ENCODE measurements around the gene LRRK1. TPM values are rescaled to one million over a fixed set of nuclear protein-coding genes. Genes with fewer than 3 reads are reported as not detected.

Gene LRRK1
- polyA plus RNA-seq, 2 of the 4 experiments (the other 2 are of a cell fraction) = 12.2 to 17.7 TPM

DNA sequence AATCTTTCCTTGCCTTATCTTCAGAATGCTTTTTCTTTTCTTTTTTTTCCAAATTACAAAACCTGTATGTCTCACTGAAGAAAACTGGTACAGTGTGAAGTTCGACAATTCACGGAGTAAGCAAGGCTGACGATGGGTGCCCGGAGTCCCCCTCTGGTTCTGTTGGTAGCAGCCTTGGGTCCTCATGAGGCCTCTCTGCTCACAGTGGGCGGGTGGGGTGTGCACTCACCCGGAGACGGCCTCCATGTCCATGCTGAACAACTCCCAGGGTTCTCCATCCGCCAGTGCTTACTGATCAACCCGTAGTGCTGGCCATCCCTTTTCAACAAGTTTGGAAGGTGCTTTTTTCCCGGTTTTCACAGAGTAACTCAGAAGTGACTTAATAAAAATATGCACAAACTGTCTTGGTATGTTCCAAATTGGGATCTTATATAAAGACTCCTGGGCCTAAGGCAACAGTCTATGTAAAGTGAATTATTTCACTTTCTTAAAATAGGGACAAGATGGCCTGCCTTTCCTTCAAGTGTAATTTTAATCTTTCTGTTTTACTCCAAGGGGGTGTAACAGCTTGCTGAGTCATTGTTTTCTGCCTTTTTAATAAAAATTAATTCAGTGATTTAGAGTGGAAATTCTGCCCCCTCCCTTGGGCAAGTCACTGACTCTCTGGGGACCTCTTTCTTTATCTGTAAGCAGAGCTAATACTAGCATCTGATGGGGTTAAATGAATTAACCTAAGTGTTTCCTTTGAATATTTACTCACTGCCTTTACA lies 23.7 kb downstream of the LRRK1 start:
- Histone ChIP-seq H3K4me3 (no peak overlapping the region), H3K4me2 (no peak overlapping the region), H3K4me1 (peaks cover 12% of the 10 kb centered on the region; the same call in 2 of the 3 replicates), H3K9me3 (no peaks in the 10 kb centered on the region), H3K27ac (peak overlapping the region in 1 of 2 experiments; percentile 66; a peak in 3 of 6 replicates)
- DNase-seq (ENCODE audit: low read depth in 1 of 2, low spot score in 1 of 2) (no peak), ATAC-seq (no peak; a peak in 1 of 6 replicates), FAIRE-seq (no peak)
- POLR2A ChIA-PET = interaction anchor here (1.0 to 1.1 kb wide), 2 partner anchors 16 to 24 kb away, joined by 3 to 5 read pairs; partner anchors contain the start of gene LRRK1
- CTCF ChIA-PET = interaction anchor here (0.6 to 5.1 kb wide), 10 partner anchors 14 to 65 kb away, joined by 3 to 39 read pairs (median 4); partner anchors contain the start of gene LRRK1
- 90% methylated on average over 10 of the region's 10 CpGs for WGBS (ENCODE audit: missing lambda C conversion rate)
- TF ChIP-seq HEYL (CRISPR knock-in tag; IDR thresholded peaks at IDR 0.05) (no peak), ZNF302 (CRISPR knock-in tag; IDR thresholded peaks at IDR 0.05) (no peak), HOXA7 (CRISPR knock-in tag; IDR thresholded peaks at IDR 0.05) (no peak), MAFK (IDR thresholded peaks at IDR 0.05; ENCODE audit: partially characterized antibody) (peak; percentile 73)

DNA sequence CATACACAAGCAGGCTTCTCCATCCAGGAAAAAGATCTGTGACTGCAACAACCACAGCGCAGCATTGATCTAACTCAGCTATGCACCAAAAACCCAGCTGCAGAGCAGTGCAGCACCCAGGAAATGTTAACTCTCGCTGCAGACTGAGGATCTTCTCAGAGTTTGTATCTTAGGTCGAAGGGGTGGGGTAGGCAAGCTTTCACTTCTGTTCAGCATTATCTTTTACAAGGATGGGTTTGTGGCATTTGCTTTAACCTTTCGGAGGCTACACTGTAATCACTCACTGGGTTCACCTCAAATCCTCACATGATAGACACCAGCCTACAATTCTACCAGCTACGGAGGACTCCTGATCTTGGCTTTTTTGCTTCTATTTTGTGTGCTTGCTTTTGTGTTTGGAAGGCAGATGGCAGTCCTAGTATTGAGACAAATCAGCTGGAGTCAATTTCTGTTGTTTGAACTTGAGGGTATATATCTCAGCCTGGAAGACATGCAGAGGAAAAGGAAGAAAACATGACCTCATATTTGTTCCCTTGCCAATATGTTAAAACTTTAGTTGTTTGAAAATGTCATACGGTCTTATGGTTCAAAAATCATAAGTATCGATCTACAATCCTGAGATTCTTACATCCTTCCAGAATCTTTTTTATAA lies 25.2 kb downstream of the LRRK1 start:
- Histone ChIP-seq H3K4me2 (no peak overlapping the region), H3K4me1 (peaks cover 15% of the 10 kb centered on the region; the same call in 2 of the 3 replicates), H3K9me3 (no peaks in the 10 kb centered on the region), H3K4me3 (no peak overlapping the region), H3K27ac (peak overlapping the region in 1 of 2 experiments; percentile 36; a peak in 2 of 6 replicates)
- ATAC-seq (no peak), FAIRE-seq (peak; percentile 18), DNase-seq (ENCODE audit: low read depth in 1 of 2, low spot score in 1 of 2) (no peak)
- TF ChIP-seq EP300 (IDR thresholded peaks at IDR 0.05) = 0 out of 5 replicates have a peak, but pooled peaks of 1 of the 2 experiments have one; percentile 13
- no peak for TF ChIP-seq CEBPB (IDR thresholded peaks at IDR 0.05)
- TF ChIP-seq HDAC2 (IDR thresholded peaks at IDR 0.05) = no peak
- CTCF ChIA-PET = interaction anchor here (0.6 to 5.1 kb wide), 10 partner anchors 9 to 63 kb away, joined by 3 to 39 read pairs (median 4); partner anchors contain the start of gene LRRK1
- POLR2A ChIA-PET = interaction anchor here (1.1 kb wide), 1 partner anchor 26 kb away, joined by 3 read pairs; the partner anchor contains the start of gene LRRK1
- WGBS (ENCODE audit: missing lambda C conversion rate) = 86% methylated on average over 7 of the region's 7 CpGs

DNA sequence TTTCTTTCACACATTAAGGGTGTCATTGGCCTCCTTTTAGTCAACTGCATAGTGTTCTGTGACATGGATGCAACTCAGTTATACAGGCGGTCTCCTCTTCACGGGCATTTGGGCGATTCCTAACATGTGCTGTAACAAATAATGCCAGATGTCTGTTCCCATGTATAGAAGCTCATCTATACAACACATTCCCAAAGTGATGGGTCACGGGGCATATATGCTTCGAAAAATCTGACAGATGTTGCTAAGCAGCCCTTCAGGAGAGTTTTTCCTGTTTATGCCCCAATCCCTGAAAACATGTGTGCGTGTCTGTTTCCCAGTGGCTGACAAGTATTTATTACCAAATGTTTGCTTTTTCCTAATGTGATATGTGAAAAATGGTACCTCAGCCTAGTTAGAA lies 25.8 kb downstream of the LRRK1 start:
- FAIRE-seq (no peak), ATAC-seq (no peak), DNase-seq (ENCODE audit: low read depth in 1 of 2, low spot score in 1 of 2) (no peak)
- H3K4me1 ChIP-seq = peaks cover 15% of the 10 kb centered on the region; the same call in 2 of the 3 replicates
- TF ChIP-seq NPAS2 (CRISPR knock-in tag; IDR thresholded peaks at IDR 0.05; ENCODE audit: borderline replicate concordance) (no peak), HOXB13 (CRISPR knock-in tag; IDR thresholded peaks at IDR 0.05; ENCODE audit: low read depth) (no peak), KDM5A (IDR thresholded peaks at IDR 0.05) (no peak), BHLHE40 (IDR thresholded peaks at IDR 0.05; ENCODE audit: low read depth, low read length) (no peak), POLR2A (IDR thresholded peaks at IDR 0.05; ENCODE audit: low read length) (no peak), EHMT2 (IDR thresholded peaks at IDR 0.05; ENCODE audit: low read depth) (no peak), RARB (CRISPR knock-in tag; IDR thresholded peaks at IDR 0.05) (no peak), HEYL (CRISPR knock-in tag; IDR thresholded peaks at IDR 0.05) (no peak), KDM1A (IDR thresholded peaks at IDR 0.05; ENCODE audit: low read depth) (no peak), SMC3 (IDR thresholded peaks at IDR 0.05) (no peak), MAFK (IDR thresholded peaks at IDR 0.05; ENCODE audit: partially characterized antibody) (no peak), RNF2 (IDR thresholded peaks at IDR 0.05; ENCODE audit: borderline replicate concordance, low read depth) (no peak), CBX2 (IDR thresholded peaks at IDR 0.05; ENCODE audit: borderline replicate concordance, low read depth) (no peak), HOXA7 (CRISPR knock-in tag; IDR thresholded peaks at IDR 0.05) (no peak), FOXS1 (CRISPR knock-in tag; IDR thresholded peaks at IDR 0.05) (no peak), RFX5 (IDR thresholded peaks at IDR 0.05) (no peak)
- TF ChIP-seq, protein P1, sequence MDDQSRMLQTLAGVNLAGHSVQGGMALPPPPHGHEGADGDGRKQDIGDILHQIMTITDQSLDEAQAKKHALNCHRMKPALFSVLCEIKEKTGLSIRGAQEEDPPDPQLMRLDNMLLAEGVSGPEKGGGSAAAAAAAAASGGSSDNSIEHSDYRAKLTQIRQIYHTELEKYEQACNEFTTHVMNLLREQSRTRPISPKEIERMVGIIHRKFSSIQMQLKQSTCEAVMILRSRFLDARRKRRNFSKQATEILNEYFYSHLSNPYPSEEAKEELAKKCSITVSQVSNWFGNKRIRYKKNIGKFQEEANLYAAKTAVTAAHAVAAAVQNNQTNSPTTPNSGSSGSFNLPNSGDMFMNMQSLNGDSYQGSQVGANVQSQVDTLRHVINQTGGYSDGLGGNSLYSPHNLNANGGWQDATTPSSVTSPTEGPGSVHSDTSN (IDR thresholded peaks at IDR 0.05) = no peak
- TF ChIP-seq, protein P2, sequence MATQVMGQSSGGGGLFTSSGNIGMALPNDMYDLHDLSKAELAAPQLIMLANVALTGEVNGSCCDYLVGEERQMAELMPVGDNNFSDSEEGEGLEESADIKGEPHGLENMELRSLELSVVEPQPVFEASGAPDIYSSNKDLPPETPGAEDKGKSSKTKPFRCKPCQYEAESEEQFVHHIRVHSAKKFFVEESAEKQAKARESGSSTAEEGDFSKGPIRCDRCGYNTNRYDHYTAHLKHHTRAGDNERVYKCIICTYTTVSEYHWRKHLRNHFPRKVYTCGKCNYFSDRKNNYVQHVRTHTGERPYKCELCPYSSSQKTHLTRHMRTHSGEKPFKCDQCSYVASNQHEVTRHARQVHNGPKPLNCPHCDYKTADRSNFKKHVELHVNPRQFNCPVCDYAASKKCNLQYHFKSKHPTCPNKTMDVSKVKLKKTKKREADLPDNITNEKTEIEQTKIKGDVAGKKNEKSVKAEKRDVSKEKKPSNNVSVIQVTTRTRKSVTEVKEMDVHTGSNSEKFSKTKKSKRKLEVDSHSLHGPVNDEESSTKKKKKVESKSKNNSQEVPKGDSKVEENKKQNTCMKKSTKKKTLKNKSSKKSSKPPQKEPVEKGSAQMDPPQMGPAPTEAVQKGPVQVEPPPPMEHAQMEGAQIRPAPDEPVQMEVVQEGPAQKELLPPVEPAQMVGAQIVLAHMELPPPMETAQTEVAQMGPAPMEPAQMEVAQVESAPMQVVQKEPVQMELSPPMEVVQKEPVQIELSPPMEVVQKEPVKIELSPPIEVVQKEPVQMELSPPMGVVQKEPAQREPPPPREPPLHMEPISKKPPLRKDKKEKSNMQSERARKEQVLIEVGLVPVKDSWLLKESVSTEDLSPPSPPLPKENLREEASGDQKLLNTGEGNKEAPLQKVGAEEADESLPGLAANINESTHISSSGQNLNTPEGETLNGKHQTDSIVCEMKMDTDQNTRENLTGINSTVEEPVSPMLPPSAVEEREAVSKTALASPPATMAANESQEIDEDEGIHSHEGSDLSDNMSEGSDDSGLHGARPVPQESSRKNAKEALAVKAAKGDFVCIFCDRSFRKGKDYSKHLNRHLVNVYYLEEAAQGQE (IDR thresholded peaks at IDR 0.05) = no peak
- TF ChIP-seq, protein P3, sequence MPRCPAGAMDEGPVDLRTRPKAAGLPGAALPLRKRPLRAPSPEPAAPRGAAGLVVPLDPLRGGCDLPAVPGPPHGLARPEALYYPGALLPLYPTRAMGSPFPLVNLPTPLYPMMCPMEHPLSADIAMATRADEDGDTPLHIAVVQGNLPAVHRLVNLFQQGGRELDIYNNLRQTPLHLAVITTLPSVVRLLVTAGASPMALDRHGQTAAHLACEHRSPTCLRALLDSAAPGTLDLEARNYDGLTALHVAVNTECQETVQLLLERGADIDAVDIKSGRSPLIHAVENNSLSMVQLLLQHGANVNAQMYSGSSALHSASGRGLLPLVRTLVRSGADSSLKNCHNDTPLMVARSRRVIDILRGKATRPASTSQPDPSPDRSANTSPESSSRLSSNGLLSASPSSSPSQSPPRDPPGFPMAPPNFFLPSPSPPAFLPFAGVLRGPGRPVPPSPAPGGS (IDR thresholded peaks at IDR 0.05) = no peak
- TF ChIP-seq, protein P4, sequence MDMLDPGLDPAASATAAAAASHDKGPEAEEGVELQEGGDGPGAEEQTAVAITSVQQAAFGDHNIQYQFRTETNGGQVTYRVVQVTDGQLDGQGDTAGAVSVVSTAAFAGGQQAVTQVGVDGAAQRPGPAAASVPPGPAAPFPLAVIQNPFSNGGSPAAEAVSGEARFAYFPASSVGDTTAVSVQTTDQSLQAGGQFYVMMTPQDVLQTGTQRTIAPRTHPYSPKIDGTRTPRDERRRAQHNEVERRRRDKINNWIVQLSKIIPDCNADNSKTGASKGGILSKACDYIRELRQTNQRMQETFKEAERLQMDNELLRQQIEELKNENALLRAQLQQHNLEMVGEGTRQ (IDR thresholded peaks at IDR 0.05) = no peak
- 92% methylated on average over 6 of the region's 6 CpGs for WGBS (ENCODE audit: missing lambda C conversion rate)
- H3K9me3 ChIP-seq = no peaks in the 10 kb centered on the region
- no peak overlapping the region for H3K4me2 ChIP-seq
- H3K4me3 ChIP-seq = no peak overlapping the region
- ChIA-PET POLR2A (no interaction called here), CTCF (interaction anchor here (0.6 to 5.1 kb wide), 9 partner anchors 10 to 62 kb away, joined by 3 to 39 read pairs (median 4); partner anchors contain the start of gene LRRK1)
- no peak overlapping the region for H3K27ac ChIP-seq

All from A549 (cell line).